Ascending aorta (tissue), 2 donors: ENCODE measurements around the gene INAVA. TPM values are rescaled to one million over a fixed set of nuclear protein-coding genes. Genes with fewer than 3 reads are reported as not detected.

Experiments used
- DNase-seq, 2 donors: peaks; one replicate each; pipeline ENCODE4 v3.0.0-alpha.2; 2019; ENCODE audit warnings: low spot score in 2 of 2
- H3K27ac ChIP-seq, 2 donors: fragments of 200-600 bp; sonication (generic); one replicate each; pipeline ENCODE4 v1.5.1; 2016 to 2017; ENCODE audit warnings: mild to moderate bottlenecking in 1 of 2
- H3K27me3 ChIP-seq: fragments of 200-600 bp; sonication (generic); one replicate; pipeline ENCODE4 v1.5.1; 2017
- H3K36me3 ChIP-seq, 2 donors: fragments of 200-600 bp; sonication (generic); one replicate each; pipeline ENCODE4 v1.5.1; 2016
- H3K4me1 ChIP-seq, 2 donors: fragments of 200-600 bp; sonication (generic); one replicate each; pipeline ENCODE4 v1.5.1; 2016 to 2017; ENCODE audit warnings: mild to moderate bottlenecking in 1 of 2
- H3K4me3 ChIP-seq, 2 donors: fragments of 200-600 bp; sonication (generic); one replicate each; pipeline ENCODE4 v1.5.1; 2016 to 2017; ENCODE audit warnings: mild to moderate bottlenecking in 1 of 2
- H3K9me3 ChIP-seq, 2 donors: fragments of 200-600 bp; sonication (generic); one replicate each; pipeline ENCODE4 v1.5.1; 2016
- intact Hi-C: fragments of 100-400 bp; cut with DNase I; formaldehyde crosslinking; loops from one replicate; pipeline ENCODE4 v1.15.1; 2023
- total RNA-seq: library from RNA; depleted of rRNA; stranded (reverse); fragments of >200 nt; gene quantifications from one replicate; pipeline ENCODE4 v1.1.0, GENCODE V29; 2016
- TF ChIP-seq, protein P1 (sequence below), 3 experiments: fragments of 200-600 bp in 2 of 3; fragments of 450-650 bp in 1 of 3; sonication (generic) in 2 of 3; IDR thresholded peaks; one replicate each; pipeline ENCODE4 v1.5.1; 2016 to 2019; ENCODE audit warnings: antibody characterized with exemption in 3 of 3, mild to moderate bottlenecking in 1 of 3, moderate library complexity in 1 of 3

INAVA gene
- total RNA-seq, 1 donor from 2014 or later = not detected

DNA sequence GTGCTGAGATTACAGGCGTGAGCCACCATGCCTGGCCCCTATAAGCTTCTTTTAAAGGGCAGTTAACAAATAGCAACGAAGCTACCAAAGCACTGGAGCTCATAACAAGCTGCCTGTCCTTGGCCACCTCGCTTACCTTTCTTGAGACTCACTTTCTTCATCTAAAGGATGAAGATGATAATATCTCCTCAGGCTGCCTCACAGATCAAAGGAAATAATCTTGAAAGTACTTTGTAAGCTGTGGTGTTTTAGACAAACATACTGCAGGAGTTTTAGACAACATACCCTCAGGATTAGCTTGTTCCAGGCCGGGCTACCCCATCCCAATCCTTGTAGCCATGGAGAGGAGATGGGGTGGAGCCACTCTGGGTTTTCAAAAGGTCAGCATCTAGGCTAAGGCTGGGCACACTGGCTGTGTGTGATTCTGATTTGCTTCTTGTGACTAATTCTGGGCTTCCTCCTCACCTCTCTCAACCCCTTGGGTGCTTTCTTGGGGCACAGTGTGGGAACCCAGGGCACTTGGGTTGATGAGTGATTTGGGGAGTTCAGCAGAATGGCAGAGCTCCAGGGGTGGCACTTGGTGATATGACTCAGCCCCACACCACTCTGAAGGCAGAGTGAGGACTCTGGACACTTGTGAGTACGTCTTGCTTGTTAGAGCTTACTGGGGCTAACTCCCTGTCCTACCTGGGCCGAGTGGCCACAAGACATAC is 16.7 kb upstream of the INAVA start:
- intact Hi-C loops = no loop called here

DNA sequence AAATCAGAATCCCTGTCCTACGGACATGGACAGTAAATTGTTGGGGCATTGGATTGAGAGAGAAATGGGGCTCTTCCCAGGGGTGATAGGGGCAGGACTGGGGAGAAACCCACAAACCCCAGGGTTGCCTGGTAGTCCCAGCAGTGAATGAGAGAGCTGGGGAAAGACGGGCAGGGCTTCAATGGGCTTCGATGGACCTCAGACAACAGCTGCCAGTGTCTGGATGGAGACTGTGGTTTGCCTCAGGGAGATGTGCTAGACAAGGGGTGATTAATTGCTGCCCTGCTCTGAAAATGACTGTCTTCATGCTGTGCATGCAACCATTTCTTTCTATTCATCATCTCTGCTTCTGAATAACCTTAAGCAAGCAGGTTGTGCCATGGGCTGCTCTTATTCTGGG is 14.5 kb upstream of the INAVA start:
- TF ChIP-seq, protein P1, sequence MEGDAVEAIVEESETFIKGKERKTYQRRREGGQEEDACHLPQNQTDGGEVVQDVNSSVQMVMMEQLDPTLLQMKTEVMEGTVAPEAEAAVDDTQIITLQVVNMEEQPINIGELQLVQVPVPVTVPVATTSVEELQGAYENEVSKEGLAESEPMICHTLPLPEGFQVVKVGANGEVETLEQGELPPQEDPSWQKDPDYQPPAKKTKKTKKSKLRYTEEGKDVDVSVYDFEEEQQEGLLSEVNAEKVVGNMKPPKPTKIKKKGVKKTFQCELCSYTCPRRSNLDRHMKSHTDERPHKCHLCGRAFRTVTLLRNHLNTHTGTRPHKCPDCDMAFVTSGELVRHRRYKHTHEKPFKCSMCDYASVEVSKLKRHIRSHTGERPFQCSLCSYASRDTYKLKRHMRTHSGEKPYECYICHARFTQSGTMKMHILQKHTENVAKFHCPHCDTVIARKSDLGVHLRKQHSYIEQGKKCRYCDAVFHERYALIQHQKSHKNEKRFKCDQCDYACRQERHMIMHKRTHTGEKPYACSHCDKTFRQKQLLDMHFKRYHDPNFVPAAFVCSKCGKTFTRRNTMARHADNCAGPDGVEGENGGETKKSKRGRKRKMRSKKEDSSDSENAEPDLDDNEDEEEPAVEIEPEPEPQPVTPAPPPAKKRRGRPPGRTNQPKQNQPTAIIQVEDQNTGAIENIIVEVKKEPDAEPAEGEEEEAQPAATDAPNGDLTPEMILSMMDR (IDR thresholded peaks at IDR 0.05) = no peak
- intact Hi-C loops = no loop called here

More for the DNA sequence above, 16.7 kb upstream of the INAVA start:
- TF ChIP-seq, protein P1 (IDR thresholded peaks at IDR 0.05) = no peak
- Histone ChIP-seq H3K27ac (no peak overlapping the region), H3K4me3 (no peak overlapping the region), H3K36me3 (no peaks in the 10 kb centered on the region), H3K27me3 (no peaks in the 10 kb centered on the region), H3K9me3 (no peaks in the 10 kb centered on the region), H3K4me1 (peaks cover 7 to 8% of the 10 kb centered on the region in 2 donors)
- peak in 1 of 2 donors; percentile 41 for DNase-seq

DNA sequence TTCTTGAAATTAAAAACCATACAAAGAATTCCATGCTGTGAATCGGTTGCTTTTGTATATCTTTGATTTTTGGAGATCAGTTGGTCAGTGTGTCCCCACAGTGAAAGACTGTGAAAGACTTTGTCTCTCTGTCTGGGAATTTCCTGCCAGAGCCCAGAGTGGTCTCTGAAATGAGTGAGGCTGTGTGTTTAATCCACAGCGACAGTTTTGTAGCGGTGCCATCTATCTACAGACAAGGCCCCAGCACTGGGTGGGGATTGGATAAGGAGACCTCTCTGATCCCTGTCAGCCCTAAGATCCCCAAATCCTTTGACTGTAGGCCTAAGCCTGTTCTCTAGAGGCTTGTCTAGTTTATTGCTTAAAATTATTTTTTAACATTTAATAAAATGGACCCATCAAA is 11.6 kb upstream of the INAVA start:
- intact Hi-C loops = no loop called here
- H3K4me1 ChIP-seq = no peaks in the 10 kb centered on the region
- no peaks in the 10 kb centered on the region for H3K9me3 ChIP-seq
- H3K27ac ChIP-seq = no peak overlapping the region
- TF ChIP-seq, protein P1 (IDR thresholded peaks at IDR 0.05) = no peak
- H3K27me3 ChIP-seq = no peaks in the 10 kb centered on the region
- H3K36me3 ChIP-seq = no peaks in the 10 kb centered on the region
- no peak overlapping the region for H3K4me3 ChIP-seq
- no peak for DNase-seq

More for the DNA sequence above, 14.5 kb upstream of the INAVA start:
- DNase-seq = peak in 1 of 2 donors; percentile 8
- no peaks in the 10 kb centered on the region for H3K4me1 ChIP-seq
- no peak overlapping the region for H3K27ac ChIP-seq
- H3K36me3 ChIP-seq = no peaks in the 10 kb centered on the region
- H3K9me3 ChIP-seq = no peaks in the 10 kb centered on the region
- no peak overlapping the region for H3K4me3 ChIP-seq
- H3K27me3 ChIP-seq = no peaks in the 10 kb centered on the region

DNA sequence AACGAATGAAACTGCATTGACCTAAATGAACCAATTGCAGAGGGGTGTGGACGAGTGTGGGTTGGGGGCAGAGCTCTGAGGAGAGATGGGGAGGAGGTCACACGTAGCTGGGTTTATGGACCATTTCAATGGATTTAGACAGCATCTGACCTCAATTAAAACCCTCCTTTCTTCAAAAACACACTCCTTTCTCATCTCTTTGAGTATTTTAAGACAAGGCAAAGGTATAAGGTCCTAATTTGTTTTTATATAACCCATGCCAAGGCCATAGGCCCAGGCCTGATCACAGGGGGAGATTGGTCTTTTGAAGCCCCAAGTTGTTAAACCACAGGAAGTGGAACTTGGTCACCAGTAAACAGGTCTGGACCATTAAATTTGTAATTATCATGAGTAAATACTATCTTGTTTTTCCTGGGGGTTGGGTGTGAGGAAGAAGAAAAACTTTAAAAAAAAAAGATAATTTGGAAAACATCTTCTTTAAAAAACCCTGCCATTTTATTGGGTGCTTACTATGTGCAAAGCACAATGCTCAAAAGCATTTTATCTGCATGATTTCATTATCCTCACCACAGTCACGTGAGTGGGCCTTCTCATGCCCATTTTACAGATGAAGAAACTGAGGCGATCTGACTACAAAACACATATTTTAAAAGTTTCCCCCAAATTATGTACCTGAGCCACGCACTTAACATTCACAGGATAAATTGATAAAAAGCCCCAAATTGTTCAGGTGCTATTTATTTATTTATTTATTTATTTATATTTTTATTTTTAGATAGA is 8.9 kb upstream of the INAVA start:
- no peak overlapping the region for H3K4me3 ChIP-seq
- no peaks in the 10 kb centered on the region for H3K4me1 ChIP-seq
- TF ChIP-seq, protein P1 (IDR thresholded peaks at IDR 0.05) = no peak
- no peaks in the 10 kb centered on the region for H3K9me3 ChIP-seq
- no peak overlapping the region for H3K27ac ChIP-seq
- DNase-seq = no peak
- intact Hi-C loops = no loop called here
- H3K36me3 ChIP-seq = no peaks in the 10 kb centered on the region
- H3K27me3 ChIP-seq = no peaks in the 10 kb centered on the region

DNA sequence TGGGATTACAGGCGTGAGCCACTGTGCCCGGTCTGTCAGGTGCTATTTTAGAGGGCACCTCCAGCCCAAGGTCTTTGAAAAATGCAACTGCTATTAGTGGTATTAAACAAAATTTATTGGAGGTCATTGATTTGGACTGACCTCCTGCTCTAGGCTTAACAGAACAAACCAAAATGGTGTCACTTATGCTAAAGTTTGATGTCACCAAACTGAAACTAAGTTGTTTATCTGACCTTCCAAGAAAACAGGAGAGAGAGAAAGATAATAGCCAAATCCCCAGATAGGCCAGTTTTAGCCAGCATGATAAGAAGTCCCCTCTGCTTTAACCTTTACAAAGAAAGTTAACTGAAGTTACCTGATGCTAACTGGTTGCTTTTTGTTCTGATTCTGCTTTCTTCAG is 8.1 kb upstream of the INAVA start:
- DNase-seq = no peak
- no peak overlapping the region for H3K27ac ChIP-seq
- no peak overlapping the region for H3K4me3 ChIP-seq
- H3K36me3 ChIP-seq = no peaks in the 10 kb centered on the region
- intact Hi-C loops = no loop called here
- TF ChIP-seq, protein P1 (IDR thresholded peaks at IDR 0.05) = no peak
- H3K9me3 ChIP-seq = no peaks in the 10 kb centered on the region
- peaks cover 0 to 6% of the 10 kb centered on the region in 2 donors for H3K4me1 ChIP-seq
- no peaks in the 10 kb centered on the region for H3K27me3 ChIP-seq
